Lung microvascular endothelial cell (primary cell): ENCODE results near the gene SYNPO. TPM values are rescaled to one million over a fixed set of nuclear protein-coding genes. Genes with fewer than 3 reads are reported as not detected.

Experiments used
- DNase-seq, 2 donors: peaks; one replicate each; pipeline versions ENCODE4 v3.0.0 to v3.0.0-alpha.2; 2010; ENCODE audit warnings: low read depth in 2 of 2
- total RNA-seq: library from RNA; depleted of rRNA; stranded (reverse); fragments of >200 nt; gene quantifications from 2 replicates; pipeline ENCODE4 v1.2.1, GENCODE V29; 2014

The SYNPO gene
- total RNA-seq, 1 donor from 2014 or later = 10.7 TPM

GRCh38 chr5:150641006-150641570 lies 628 bp downstream of the SYNPO start:
- peak; percentile 92 to 96 for DNase-seq

- DNase-seq = no peak
Observed at GRCh38 chr5:150641824-150642566, 1.5 kb downstream of the SYNPO start.

- peak; percentile 82 to 85 for DNase-seq
Observed at GRCh38 chr5:150642567-150642927, 2.1 kb downstream of the SYNPO start.

- DNase-seq = no peak
Observed at GRCh38 chr5:150642991-150643710, 2.7 kb downstream of the SYNPO start.

- DNase-seq = no peak
Observed at GRCh38 chr5:150644058-150644457, 3.6 kb downstream of the SYNPO start.

- peak in 1 of 2 donors; percentile 30 for DNase-seq
Observed at GRCh38 chr5:150644514-150644913, 4.1 kb downstream of the SYNPO start.

GRCh38 chr5:150645070-150645700 lies 4.7 kb downstream of the SYNPO start:
- DNase-seq = peak in 1 of 2 donors; percentile 58

- no peak for DNase-seq
Observed at GRCh38 chr5:150647275-150648251, 7.1 kb downstream of the SYNPO start.

- DNase-seq = no peak
Observed at GRCh38 chr5:150648294-150649107, 8.0 kb downstream of the SYNPO start.

- no peak for DNase-seq
Observed at GRCh38 chr5:150649108-150650020, 8.9 kb downstream of the SYNPO start.

GRCh38 chr5:150650021-150651006 lies 9.9 kb downstream of the SYNPO start:
- DNase-seq = no peak

GRCh38 chr5:150651382-150651781 lies 10.9 kb downstream of the SYNPO start:
- no peak for DNase-seq

- DNase-seq = no peak
Observed at GRCh38 chr5:150651924-150652671, 11.6 kb downstream of the SYNPO start.

- no peak for DNase-seq
Observed at GRCh38 chr5:150653145-150653761, 12.8 kb downstream of the SYNPO start.

GRCh38 chr5:150653762-150654556 lies 13.5 kb downstream of the SYNPO start:
- no peak for DNase-seq

GRCh38 chr5:150655221-150655620 lies 14.8 kb downstream of the SYNPO start:
- no peak for DNase-seq
